Metanephros (tissue), 2 donors: ENCODE results near the gene DVL2. TPM values are rescaled to one million over a fixed set of nuclear protein-coding genes. Genes with fewer than 3 reads are reported as not detected.

ENCODE experiments used
- small RNA-seq: library from RNA; depleted of rRNA; stranded (forward); fragments of <200 nt; gene quantifications from one replicate; pipeline ENCODE3, GENCODE V24; 2014; ENCODE audit warnings: low replicate concordance
- total RNA-seq: library from RNA; depleted of rRNA; stranded (reverse); fragments of >200 nt; gene quantifications from one replicate; pipeline ENCODE4 v1.2.3, GENCODE V29; 2014

DVL2 gene
- 73.5 TPM for total RNA-seq

GRCh38 chr17:7234083-7234951, at the start of gene DVL2:
Gene DVL2, minus strand, starts transcription at chr17:7234517. Its CDS starts 255 bp downstream, at chr17:7234262.

DNA sequence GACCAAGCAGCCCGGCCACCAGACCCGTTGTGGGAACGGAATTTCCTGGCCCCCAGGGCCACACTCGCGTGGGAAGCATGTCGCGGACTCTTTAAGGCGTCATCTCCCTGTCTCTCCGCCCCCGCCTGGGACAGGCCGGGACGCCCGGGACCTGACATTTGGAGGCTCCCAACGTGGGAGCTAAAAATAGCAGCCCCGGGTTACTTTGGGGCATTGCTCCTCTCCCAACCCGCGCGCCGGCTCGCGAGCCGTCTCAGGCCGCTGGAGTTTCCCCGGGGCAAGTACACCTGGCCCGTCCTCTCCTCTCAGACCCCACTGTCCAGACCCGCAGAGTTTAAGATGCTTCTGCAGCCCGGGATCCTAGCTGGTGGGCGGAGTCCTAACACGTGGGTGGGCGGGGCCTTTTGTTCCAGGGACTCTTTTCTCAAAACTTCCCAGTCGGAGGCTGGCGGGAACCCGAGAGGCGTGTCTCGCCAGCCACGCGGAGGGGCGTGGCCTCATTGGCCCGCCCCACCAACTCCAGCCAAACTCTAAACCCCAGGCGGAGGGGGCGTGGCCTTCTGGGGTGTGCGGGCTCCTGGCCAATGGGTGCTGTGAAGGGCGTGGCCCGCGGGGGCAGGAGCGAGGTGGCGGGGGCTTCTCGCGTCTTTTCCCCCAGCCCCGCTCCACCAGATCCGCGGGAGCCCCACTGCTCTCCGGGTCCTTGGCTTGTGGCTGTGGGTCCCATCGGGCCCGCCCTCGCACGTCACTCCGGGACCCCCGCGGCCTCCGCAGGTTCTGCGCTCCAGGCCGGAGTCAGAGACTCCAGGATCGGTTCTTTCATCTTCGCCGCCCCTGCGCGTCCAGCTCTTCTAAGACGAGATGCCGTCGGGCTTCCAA, 47.0 kb upstream of the DVL2 start, which contains the start of gene SLC2A4:
Gene SLC2A4 (plus strand): TSS at position 645 of the 879 bp plus-strand sequence. CDS start 217 bp downstream, at position 862.

DNA sequence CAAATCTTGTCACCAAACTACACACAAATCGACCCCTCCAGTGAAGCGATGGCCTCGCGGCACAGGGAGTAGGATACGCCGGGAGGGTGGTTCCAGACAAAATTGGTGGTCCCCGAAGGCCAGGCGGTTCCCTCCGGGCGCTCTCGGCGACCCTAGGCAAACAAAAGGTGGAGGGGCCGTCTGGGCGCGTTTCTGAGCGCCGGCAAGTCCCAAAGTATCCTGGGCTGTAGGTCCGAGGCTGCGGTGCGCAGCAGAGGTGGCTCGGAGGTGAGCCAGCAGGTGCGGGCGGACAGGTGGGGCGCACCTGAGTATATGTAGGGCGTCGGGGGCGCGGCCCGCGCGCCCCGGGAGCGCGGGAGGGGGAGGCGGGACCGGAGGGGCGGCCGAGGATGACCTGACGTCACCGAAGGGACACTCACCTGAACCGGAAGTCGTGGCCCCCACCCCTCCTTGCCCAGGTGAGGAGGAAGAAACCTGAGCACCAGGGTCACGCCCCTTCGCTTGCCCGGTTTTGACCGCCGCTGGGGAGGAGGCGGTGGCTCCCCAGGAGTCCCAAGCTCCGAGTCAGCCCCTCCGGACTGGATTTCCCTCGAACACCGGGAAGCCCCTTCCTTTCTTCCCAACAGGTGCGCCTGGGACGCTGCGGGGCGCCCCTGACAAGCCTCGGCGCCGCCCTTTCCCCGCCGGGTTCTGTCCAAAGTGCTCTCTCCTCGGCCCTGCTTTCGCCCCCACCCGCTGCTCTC, 28.0 kb upstream of the DVL2 start, which contains the start of gene CLDN7:
Gene CLDN7 (minus strand): TSS at position 287 of the 743 bp plus-strand sequence. CDS start 435 bp downstream, outside the sequence.

DNA sequence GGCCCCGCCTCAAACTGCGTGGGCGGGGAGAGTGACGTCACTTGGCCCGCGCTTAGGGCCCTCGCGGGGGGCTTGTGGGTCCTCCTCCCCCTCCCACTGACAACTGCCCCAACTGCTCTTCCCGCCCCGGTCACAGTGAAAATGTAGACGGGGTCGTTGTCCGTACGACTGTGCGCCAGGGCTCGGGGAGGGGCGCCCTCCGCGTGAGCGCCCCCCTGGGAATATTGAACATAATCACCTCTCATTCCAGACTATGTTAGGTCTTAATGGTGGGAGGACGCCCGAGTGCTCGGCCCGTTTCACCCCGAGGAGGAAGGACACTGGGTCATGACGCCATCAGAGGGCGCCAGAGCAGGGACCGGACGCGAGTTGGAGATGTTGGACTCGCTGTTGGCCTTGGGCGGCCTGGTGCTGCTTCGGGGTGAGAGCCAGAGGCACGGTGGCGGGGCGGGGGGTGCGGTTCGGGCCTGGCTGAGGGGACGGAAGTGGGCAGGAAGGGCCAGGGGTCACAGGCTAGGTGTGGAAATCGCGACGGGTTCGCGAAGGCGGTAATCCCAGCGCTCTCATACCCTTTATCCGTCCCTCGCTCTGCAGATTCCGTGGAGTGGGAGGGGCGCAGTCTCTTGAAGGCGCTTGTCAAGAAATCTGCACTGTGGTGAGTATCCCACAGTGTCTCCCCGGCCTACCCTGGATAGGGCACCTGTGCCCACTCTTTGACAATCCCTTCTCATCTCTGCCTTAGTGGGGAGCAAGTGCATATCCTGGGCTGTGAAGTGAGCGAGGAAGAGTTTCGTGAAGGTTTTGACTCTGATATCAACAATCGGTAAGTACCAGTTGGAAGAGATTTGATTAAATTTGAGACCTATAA, 18.1 kb upstream of the DVL2 start, which contains the start of gene ELP5:
Gene ELP5 (plus strand): TSS at position 40 of the 868 bp plus-strand sequence. CDS start 336 bp downstream, at position 376.

GRCh38 chr17:7251661-7252175, 17.4 kb upstream of the DVL2 start, which contains the start of gene CTDNEP1:
Gene CTDNEP1, minus strand, starts transcription at chr17:7251734. Its CDS starts 438 bp downstream, at chr17:7251296.

GRCh38 chr17:7241783-7242716, 7.7 kb upstream of the DVL2 start, which contains the start of gene GABARAP:
Gene GABARAP, minus strand, starts transcription at chr17:7242449. Its CDS starts 119 bp downstream, at chr17:7242330.

GRCh38 chr17:7239091-7240027, 5.0 kb upstream of the DVL2 start, which contains the start of gene PHF23:
Gene PHF23, minus strand, starts transcription at chr17:7239457. Its CDS starts 178 bp downstream, at chr17:7239279.

GRCh38 chr17:7219812-7220592, 14.3 kb downstream of the DVL2 start, which contains the start of the genes ACADVL and DLG4:
Gene ACADVL, plus strand, starts transcription at chr17:7219938. Its CDS starts 47 bp downstream, at chr17:7219985.
Gene DLG4, minus strand, starts transcription at chr17:7219836.

GRCh38 chr17:7179317-7180254, 54.7 kb downstream of the DVL2 start, which contains the start of gene ASGR1:
Gene ASGR1, minus strand, starts transcription at chr17:7179370. Its CDS starts 807 bp downstream, at chr17:7178563.

Small RNAs within 50 kb of the gene (small RNA-seq; reads per million reads assigned to genes)
- gene AC120057.4 (not detected), gene MIR324 (12.1 reads per million, percentile 95 among the genes with 10 or more reads in this experiment), gene RF00019 (not detected)

Other genes with a start within 250 kb of the DVL2 start
- gene ALOX12, start 238.5 kb downstream of the DVL2 start, total RNA-seq, result 0.64 TPM
- gene RNASEK, start 221.9 kb downstream of the DVL2 start, total RNA-seq, result 96.7 TPM
- gene BCL6B, start 211.5 kb downstream of the DVL2 start, total RNA-seq, result 20.3 TPM
- 1.6 TPM for gene SLC16A13, start 198.5 kb downstream of the DVL2 start, total RNA-seq
- 0.41 TPM for gene SLC16A11, start 190.4 kb downstream of the DVL2 start, total RNA-seq
- gene CLEC10A, start 154.3 kb downstream of the DVL2 start, total RNA-seq, result 4.8 TPM
- 2.2 TPM for gene ASGR2, start 119.7 kb downstream of the DVL2 start, total RNA-seq
- 5.5 TPM for gene ASGR1, start 55.1 kb downstream of the DVL2 start, total RNA-seq
- 36.0 TPM for gene DLG4, start 14.7 kb downstream of the DVL2 start, total RNA-seq
- 342 TPM for gene ACADVL, start 14.6 kb downstream of the DVL2 start, total RNA-seq
- gene PHF23, start 4.9 kb upstream of the DVL2 start, total RNA-seq, result 44.4 TPM
- 226 TPM for gene GABARAP, start 7.9 kb upstream of the DVL2 start, total RNA-seq
- gene CTDNEP1, start 17.2 kb upstream of the DVL2 start, total RNA-seq, result 77.3 TPM
- gene ELP5, start 17.7 kb upstream of the DVL2 start, total RNA-seq, result 27.2 TPM
- gene CLDN7, start 28.0 kb upstream of the DVL2 start, total RNA-seq, result 65.5 TPM
- gene SLC2A4, start 47.2 kb upstream of the DVL2 start, total RNA-seq, result 19.6 TPM
- gene YBX2, start 60.1 kb upstream of the DVL2 start, total RNA-seq, result 2.0 TPM
- gene EIF5A, start 73.1 kb upstream of the DVL2 start, total RNA-seq, result 179 TPM
- gene GPS2, start 80.8 kb upstream of the DVL2 start, total RNA-seq, result 30.4 TPM
- gene NEURL4, start 94.8 kb upstream of the DVL2 start, total RNA-seq, result 31.2 TPM
- gene ACAP1, start 102.0 kb upstream of the DVL2 start, total RNA-seq, result 4.8 TPM
- gene KCTD11, start 117.6 kb upstream of the DVL2 start, total RNA-seq, result 7.0 TPM
- not detected for gene TMEM95, start 120.6 kb upstream of the DVL2 start, total RNA-seq
- 5.5 TPM for gene TNK1, start 146.6 kb upstream of the DVL2 start, total RNA-seq
- gene PLSCR3, start 160.0 kb upstream of the DVL2 start, total RNA-seq, result 23.1 TPM
- gene TMEM256, start 169.6 kb upstream of the DVL2 start, total RNA-seq, result 109 TPM
- gene NLGN2, start 173.3 kb upstream of the DVL2 start, total RNA-seq, result 21.3 TPM
- not detected for gene SPEM1, start 185.8 kb upstream of the DVL2 start, total RNA-seq
- gene SPEM2, start 191.1 kb upstream of the DVL2 start, total RNA-seq, result not detected
- gene SPEM3, start 194.3 kb upstream of the DVL2 start, total RNA-seq, result not detected
- gene TMEM102, start 200.9 kb upstream of the DVL2 start, total RNA-seq, result 5.0 TPM
- 4.8 TPM for gene FGF11, start 205.0 kb upstream of the DVL2 start, total RNA-seq
- 21.4 TPM for gene CHRNB1, start 210.5 kb upstream of the DVL2 start, total RNA-seq
- 31.0 TPM for gene ZBTB4, start 245.1 kb upstream of the DVL2 start, total RNA-seq
- not detected for gene SLC35G6, start 246.9 kb upstream of the DVL2 start, total RNA-seq
- 118 TPM for gene POLR2A, start 249.8 kb upstream of the DVL2 start, total RNA-seq